HG03064 (cell line): ENCODE data around the gene AKAP13.

Experiments
- ATAC-seq: cut with Tn5 transposase; IDR thresholded peaks from one replicate; pipeline ENCODE4 v1.9.1; 2021; ENCODE audit warnings: low read depth; ENCODE audit not compliant: unreplicated experiment

Gene AKAP13

DNA sequence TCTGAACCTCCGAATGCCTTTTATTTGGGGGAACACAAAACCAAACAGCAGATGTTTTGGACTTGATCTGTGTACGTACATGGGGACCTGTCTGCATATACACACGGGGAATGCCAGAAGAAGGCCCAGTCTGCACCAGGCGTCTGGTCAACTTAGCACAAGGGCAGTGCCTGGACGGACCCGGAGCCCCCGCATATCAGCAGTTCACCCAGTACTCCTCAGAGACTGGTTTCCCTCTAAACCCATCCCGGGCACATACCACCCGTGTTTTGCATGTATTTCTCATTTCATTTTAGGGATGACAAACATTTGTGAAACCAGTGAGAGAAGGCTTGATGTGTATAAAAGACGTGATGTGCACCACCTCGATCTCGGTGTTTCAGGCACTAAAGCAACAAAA is 364.6 kb downstream of the AKAP13 start:
- no peak for ATAC-seq

DNA sequence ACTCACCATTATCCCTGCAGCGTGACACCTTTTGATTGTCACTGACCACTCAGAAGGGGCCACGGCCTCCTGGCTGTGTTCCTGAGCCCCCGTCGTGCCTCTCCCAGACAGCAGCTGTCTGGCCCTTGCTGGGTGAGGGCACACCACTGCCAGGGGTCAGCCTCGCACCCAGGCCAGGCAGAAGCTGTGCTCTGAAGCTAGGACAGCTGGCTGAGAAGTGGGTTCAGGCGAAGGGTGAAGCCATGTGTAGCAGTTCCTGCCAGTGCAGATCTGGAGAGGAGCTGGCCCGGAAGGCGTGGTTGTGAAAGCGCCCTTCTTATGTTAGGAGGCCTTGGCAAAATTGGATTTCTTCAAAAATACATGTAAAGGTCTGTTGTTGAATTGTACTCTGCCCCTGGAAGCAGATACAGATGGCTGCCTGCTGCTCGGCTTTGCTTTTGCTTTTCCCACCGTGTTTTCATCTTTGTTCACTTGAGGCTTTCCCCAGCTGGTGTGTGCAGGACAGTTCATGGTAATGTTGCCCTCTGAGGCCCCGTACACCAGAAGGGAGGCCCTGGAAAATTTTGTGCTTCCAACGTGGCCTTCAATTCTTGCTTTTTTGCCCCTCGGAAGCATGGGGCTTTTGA is 365.2 kb downstream of the AKAP13 start:
- ATAC-seq = no peak

GRCh38 chr15:85746641-85747040 is 366.2 kb downstream of the AKAP13 start:
- ATAC-seq = no peak

DNA sequence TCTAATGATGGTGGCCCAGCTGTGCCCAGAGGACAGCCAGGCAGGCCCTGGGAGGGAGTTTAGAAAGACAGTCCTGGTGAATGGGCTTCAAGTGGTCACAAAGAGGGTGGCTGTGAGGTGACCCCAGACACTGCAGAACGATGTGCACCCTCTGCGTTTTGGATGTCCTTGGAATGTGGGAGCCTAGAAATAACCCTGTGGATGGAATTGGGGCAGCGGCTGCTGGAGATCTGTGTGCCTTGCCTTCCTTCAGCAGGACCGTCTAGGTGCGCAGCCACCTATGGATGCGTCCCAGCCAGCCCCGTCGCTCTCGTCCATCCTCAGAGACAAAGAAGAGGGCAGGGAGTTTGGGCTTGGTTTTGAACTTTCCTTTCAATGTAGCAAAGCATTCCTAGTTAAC is 367.8 kb downstream of the AKAP13 start:
- no peak for ATAC-seq

DNA sequence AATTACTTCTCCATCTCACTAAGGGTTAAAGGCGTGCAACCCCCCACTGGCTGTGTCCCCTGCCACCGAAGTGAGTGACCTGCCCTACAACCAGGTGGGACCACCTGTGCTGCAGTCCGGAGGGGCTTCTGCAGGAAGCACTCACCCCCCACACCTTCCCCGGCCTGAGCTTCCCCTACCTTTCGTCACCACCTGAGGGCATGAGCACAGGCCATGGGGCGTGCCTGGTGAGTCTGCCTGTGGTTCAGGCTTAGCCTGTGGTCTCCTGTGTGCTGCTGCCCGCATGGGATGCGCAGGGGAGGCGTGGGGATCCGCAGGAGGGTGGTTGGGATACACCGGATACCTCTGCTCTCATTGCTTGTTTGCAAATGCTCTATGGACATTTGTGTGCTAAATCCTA is 368.3 kb downstream of the AKAP13 start:
- ATAC-seq = no peak

DNA sequence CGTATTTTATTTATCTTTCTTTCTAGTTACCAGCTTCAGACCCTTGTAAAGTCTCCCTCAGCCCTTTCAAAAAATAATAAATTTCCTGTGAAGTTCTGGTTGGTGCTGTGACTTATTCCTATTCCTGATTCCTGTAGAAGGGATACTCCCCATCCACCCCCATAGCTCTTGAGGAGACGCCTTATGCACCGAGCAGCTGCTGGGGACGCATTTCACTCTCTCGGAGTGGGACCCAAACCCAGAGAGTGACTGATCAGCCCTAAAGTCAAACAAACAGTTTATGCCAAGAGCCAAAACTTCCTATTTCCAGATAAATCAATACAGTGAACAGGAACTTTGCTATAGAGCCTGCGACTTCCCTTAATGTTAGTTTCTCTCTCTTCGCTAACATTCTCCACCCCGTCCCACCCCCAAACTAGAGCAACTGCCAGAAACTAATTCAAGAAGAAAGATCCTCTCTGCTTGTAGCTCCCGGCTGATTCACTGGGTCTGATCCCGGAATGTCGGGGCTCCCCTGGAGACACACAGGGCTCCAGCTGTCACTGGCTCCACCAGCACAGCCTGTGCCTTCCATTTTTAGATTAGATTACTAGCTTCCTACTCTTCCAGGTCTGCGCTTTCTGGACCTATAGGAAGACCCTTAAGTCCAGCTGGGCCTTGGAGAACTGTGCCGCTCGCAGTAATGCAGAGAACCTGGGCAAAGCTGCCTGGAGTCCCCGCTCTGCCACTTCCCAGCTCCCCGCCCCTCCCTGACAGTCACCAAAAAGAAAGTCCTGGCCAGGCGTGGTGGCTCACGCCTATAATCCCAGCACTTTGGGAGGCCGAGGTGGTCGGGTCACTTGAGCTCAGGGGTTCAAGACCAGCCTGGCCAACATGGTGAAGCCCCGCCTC is 369.1 kb downstream of the AKAP13 start:
- no peak for ATAC-seq

- no peak for ATAC-seq
Observed at GRCh38 chr15:85750319-85751290, 370.2 kb downstream of the AKAP13 start.

DNA sequence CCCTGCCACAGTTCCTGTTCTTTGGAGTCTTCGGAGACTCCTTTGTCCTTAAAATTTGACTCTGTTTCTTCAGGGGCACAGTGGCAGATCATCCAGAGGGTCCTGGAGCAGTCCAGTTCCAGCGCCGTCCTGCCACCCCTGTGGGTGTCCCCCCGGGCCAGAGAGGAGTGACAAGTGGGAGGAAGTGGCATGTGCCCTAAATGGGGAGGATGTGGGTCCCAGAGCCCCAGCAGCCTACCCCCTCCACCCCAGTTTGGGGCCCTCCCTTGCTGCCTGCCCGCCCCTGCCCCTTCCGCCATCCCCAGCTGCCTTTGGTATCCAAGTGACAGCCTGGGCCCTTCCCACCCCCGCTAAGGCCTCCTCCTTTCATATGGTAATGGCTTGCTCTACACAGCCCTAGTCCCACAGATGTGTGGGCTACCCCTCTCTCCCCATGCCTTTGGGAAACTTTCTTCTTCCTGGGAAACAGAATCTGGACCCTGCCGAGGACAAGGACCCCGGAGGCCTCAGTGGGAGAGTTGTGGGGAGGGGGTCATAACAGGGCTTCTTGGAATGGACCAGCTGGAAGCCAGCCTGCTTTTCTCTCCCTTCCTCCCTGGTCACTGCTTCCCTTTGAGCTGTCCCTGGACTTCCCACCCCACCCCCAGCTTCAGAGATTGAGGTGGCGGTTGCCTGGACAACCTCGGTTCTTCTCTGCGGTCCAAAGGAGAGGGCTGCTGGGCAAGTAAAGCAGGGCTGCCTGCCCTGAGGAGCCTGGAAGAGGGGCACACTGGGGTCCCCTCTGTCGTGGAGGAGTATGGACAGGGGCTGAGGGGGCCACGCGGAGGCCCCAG is 371.1 kb downstream of the AKAP13 start:
- no peak for ATAC-seq

DNA sequence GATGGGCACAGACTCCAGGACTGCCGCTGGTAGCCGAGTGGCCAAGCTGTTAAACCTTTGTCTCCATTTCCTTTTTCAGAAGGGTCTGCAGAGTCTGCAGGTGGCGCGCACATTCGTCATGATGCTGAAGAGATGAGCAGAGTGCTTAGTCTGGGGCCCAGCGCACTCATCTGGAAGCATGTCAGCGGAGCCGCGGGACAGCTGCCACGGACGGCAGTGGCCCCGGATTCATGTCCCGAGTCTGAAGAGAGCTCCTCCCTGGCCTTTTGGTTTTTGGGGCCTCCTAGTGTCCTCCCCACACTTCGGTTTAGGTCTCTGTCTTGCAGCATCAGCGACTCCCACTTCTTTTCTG is 371.7 kb downstream of the AKAP13 start:
- ATAC-seq = no peak

DNA sequence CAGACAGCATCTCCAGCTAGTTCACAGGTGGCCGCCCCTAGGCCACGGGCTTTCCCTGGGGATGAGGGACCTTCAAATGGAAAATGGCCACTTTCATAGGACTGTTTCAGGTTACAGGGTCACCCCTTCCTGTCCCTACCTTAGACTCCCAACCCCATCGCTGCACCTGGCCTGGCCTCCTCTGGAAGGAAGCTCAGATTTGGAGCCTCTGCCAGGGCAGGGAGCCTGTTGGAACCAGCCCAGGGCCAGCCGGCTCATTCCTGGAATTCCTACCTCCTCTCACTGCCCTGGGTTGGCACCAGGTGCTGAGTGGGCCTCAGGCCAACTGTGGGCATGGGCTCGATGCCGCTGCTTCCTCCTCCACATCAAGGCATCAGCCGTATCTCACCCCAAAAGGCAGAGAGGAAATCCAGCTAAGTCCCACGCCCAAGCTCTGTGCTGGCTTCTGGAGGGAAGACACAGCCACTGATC is 372.1 kb downstream of the AKAP13 start:
- ATAC-seq = no peak

- no peak for ATAC-seq
Observed at GRCh38 chr15:85753261-85753660, 372.9 kb downstream of the AKAP13 start.

- ATAC-seq = no peak
Observed at GRCh38 chr15:85753791-85754452, 373.5 kb downstream of the AKAP13 start.

- ATAC-seq = no peak
Observed at GRCh38 chr15:85754989-85755388, 374.6 kb downstream of the AKAP13 start.

DNA sequence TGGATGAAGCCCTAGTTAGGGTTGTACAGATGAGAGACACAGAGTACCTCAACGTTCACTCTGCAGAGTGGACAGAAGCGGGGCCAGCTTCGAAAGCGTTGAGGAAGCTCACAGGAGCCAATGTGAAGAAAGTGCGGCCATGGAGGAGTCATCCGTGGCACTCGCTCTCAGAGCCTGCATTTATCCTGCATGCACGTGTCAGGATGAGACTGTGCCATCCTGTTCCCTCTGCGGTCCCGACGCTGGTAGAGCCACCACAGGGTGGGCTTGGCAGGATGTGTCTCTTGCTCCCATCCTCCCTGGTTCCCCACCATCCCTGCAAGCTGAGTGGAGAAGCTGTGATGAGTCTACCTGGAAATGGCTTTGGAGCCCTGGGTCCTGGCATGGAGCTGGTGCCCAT is 375.1 kb downstream of the AKAP13 start:
- no peak for ATAC-seq

DNA sequence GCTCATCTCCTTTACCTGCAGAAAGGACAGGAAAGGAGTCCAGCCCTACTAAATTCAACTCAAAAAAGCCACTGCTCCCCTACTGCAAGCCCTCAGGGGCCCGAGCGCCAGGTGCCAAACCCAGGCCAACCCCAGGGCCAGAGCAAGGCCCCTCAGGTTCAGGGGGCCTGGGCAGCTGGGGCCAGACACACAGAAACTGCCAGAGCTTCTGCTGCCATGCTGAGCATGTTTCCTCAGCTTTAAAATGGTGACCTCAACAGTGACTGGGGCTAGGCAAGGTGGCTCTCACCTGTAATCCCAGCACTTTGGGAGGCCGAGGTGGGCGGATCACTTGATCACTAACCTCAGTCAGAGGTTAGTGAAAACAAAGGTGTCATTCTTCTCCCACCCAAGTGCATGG is 375.5 kb downstream of the AKAP13 start:
- ATAC-seq = no peak

- no peak for ATAC-seq
Observed at GRCh38 chr15:85756411-85757072, 376.1 kb downstream of the AKAP13 start.

GRCh38 chr15:85757073-85757938 is 376.9 kb downstream of the AKAP13 start:
- ATAC-seq = no peak
